ENCODE measurements around the gene UTP14A.

GRCh38 chrX:129956145-129956544 lies 50.2 kb downstream of the UTP14A start:
- no peak for TF ChIP-seq CTCF (IDR thresholded peaks at IDR 0.05; ENCODE audit: insufficient read depth, low read length)
- TF ChIP-seq POLR2AphosphoS5 (IDR thresholded peaks at IDR 0.05; ENCODE audit: low read depth), result no peak
- TF ChIP-seq REST (IDR thresholded peaks at IDR 0.05; ENCODE audit: insufficient replicate concordance, low read depth), result no peak
- TF ChIP-seq GABPA (IDR thresholded peaks at IDR 0.05; ENCODE audit: low read depth), result no peak
